Colonic mucosa (tissue), 4 donors: ENCODE results near the gene DOCK8. TPM values are rescaled to one million over a fixed set of nuclear protein-coding genes. Genes with fewer than 3 reads are reported as not detected.
A peak's percentile ranks its signal among the peaks of the same experiment; 100 is the strongest.

Experiments used
- DNase-seq: peaks from one replicate; pipeline ENCODE4 v3.0.0-alpha.2; 2020
- H3K27ac ChIP-seq: fragments of 200-600 bp; one replicate; pipeline ENCODE4 v1.8.0; 2021
- H3K27me3 ChIP-seq: fragments of 200-600 bp; one replicate; pipeline ENCODE4 v1.8.0; 2021
- H3K36me3 ChIP-seq: fragments of 200-600 bp; one replicate; pipeline ENCODE4 v1.8.0; 2021
- H3K4me1 ChIP-seq: fragments of 200-600 bp; one replicate; pipeline ENCODE4 v1.8.0; 2021; ENCODE audit warnings: mild to moderate bottlenecking
- H3K4me3 ChIP-seq: fragments of 200-600 bp; one replicate; pipeline ENCODE4 v1.8.0; 2021
- H3K9ac ChIP-seq, 2 donors: one replicate each; pipeline ENCODE4 v1.7.0; 2013; ENCODE audit warnings: control low read depth in 2 of 2, low read depth in 2 of 2, low read length in 2 of 2
- H3K9me3 ChIP-seq: fragments of 200-600 bp; one replicate; pipeline ENCODE4 v1.8.0; 2021
- CTCF ChIP-seq: fragments of 200-600 bp; IDR thresholded peaks from one replicate; pipeline ENCODE4 v1.8.0; 2022; ENCODE audit warnings: antibody characterized with exemption, mild to moderate bottlenecking
- intact Hi-C: fragments of 100-400 bp; cut with DNase I; formaldehyde crosslinking; loops from one replicate; pipeline ENCODE4 v1.14.1; 2022
- total RNA-seq, 2 donors: library from RNA; stranded (reverse); fragmentation: NEBNext Ultra II Directional in 1 of 2; extraction: Animal tissue kit (Norgen Biotek cat#: 25700) in 1 of 2; gene quantifications; one replicate each; pipeline ENCODE4 v1.2.1, GENCODE V29; 2021
- donor health status: healthy.
- donor health status: DM: no; HTN: no; CAD: no.
- donor health status: DM: no; HTN: no; CAD: no.

The DOCK8 gene
- total RNA-seq, 2 donors from 2014 or later = 5.8 to 7.1 TPM

GRCh38 chr9:471320-471719, 256.7 kb downstream of the DOCK8 start:
- Histone ChIP-seq H3K4me1 (no peaks in the 10 kb centered on the region), H3K9ac (peak overlapping the region in 1 of 2 donors; percentile 67), H3K27me3 (no peaks in the 10 kb centered on the region), H3K4me3 (no peak overlapping the region), H3K9me3 (no peaks in the 10 kb centered on the region), H3K27ac (no peak overlapping the region), H3K36me3 (no peaks in the 10 kb centered on the region)
- TF ChIP-seq CTCF = no peak
- intact Hi-C loops = no loop called here
- no peak for DNase-seq

GRCh38 chr9:472479-473075, 257.9 kb downstream of the DOCK8 start:
- H3K4me1 ChIP-seq = no peaks in the 10 kb centered on the region
- TF ChIP-seq CTCF = no peak
- no peaks in the 10 kb centered on the region for H3K27me3 ChIP-seq
- H3K9ac ChIP-seq = no peak overlapping the region
- H3K4me3 ChIP-seq = no peak overlapping the region
- no peak for DNase-seq
- H3K9me3 ChIP-seq = no peaks in the 10 kb centered on the region
- H3K27ac ChIP-seq = no peak overlapping the region
- intact Hi-C loops = no loop called here
- H3K36me3 ChIP-seq = no peaks in the 10 kb centered on the region

GRCh38 chr9:477193-477592, 262.5 kb downstream of the DOCK8 start:
- intact Hi-C loops = no loop called here
- Histone ChIP-seq H3K36me3 (no peaks in the 10 kb centered on the region), H3K9ac (no peak overlapping the region), H3K27me3 (no peaks in the 10 kb centered on the region), H3K9me3 (no peaks in the 10 kb centered on the region), H3K27ac (no peak overlapping the region), H3K4me3 (no peak overlapping the region), H3K4me1 (no peaks in the 10 kb centered on the region)
- DNase-seq = no peak
- no peak for TF ChIP-seq CTCF

- Histone ChIP-seq H3K4me1 (no peaks in the 10 kb centered on the region), H3K4me3 (no peak overlapping the region), H3K27me3 (no peaks in the 10 kb centered on the region), H3K27ac (no peak overlapping the region), H3K9me3 (no peaks in the 10 kb centered on the region), H3K9ac (no peak overlapping the region), H3K36me3 (no peaks in the 10 kb centered on the region)
- no peak for TF ChIP-seq CTCF
- intact Hi-C loops = no loop called here
- DNase-seq = no peak
Measured at GRCh38 chr9:479304-479970, 264.8 kb downstream of the DOCK8 start.

- Histone ChIP-seq H3K36me3 (no peaks in the 10 kb centered on the region), H3K27me3 (no peaks in the 10 kb centered on the region), H3K27ac (no peak overlapping the region), H3K9ac (no peak overlapping the region), H3K4me3 (no peak overlapping the region), H3K4me1 (no peaks in the 10 kb centered on the region), H3K9me3 (no peaks in the 10 kb centered on the region)
- intact Hi-C loops = no loop called here
- DNase-seq = no peak
- TF ChIP-seq CTCF = no peak
Measured at GRCh38 chr9:479971-480350, 265.3 kb downstream of the DOCK8 start.
